GM11168 (cell line): ENCODE results near the gene FUT6.
"Not testable (repeated sequence)": the region's sequence is repeated elsewhere in the genome, so short reads cannot be mapped to it uniquely, and the experiment has no call there.

Experiments
- in situ Hi-C: fragments of 300-500 bp; cut with MboI; formaldehyde crosslinking; loops from one replicate; pipeline ENCODE4 v1.12.0; 2022; ENCODE audit warnings: low sequenced_read_pairs; ENCODE audit not compliant: unreplicated experiment

FUT6 gene

DNA sequence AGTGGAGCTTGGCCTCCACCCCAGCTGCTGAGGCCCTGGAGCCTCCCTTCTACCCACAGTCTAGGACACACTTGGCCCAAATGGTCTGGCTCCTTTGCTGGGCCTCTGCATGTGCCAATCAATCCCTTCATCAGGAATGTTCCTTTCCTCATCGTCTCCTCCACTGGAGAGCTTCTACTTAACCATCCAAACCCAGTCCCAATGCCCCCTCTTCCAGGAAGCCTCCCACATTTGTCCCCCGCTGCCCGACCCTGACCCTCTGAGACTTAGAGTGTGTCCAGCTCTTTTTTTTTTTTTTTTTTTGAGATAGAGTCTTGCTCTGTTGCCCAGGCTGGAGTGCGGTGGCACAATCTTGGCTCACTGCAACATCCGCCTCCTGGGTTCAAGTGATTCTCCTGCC lies 51.1 kb downstream of the FUT6 start:
- in situ Hi-C loops: no loop called here

DNA sequence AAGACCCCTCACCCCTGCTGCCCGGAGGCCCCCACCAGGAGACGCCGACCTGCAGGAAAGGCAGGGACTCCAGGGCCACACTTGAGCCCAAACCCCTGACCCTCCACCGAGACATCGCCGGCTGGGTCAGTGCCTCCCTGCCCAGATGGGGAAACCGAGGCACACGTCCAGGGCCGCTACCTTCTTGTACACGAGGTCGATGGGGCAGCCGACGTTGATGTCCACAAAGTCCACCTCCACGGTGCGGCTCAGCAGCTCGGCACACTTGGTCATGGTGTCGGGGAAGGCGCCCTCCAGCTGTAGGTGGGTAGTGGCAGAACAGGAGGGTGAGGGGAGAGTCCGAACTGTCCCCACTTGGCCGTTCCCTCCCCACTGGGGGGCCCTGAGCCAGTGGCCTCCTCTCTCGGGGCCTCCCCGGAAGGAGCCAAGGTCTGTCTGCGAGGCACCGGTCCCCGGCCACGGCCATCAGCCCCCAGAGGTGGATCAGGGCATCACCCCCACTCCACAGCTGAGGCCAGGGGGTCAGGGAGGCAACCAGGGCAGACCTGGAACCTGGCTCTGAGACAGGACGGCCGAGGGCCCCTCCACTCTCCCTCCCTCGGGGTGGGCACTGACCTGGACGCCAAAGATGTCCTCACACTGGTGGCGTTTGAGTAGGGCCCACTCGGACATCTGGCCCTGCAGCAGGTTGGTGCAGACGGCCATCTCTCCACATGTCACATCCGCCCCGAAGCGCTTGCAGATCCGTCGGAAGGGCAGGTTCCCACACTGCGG lies 51.9 kb downstream of the FUT6 start:
- in situ Hi-C loops: no loop called here

DNA sequence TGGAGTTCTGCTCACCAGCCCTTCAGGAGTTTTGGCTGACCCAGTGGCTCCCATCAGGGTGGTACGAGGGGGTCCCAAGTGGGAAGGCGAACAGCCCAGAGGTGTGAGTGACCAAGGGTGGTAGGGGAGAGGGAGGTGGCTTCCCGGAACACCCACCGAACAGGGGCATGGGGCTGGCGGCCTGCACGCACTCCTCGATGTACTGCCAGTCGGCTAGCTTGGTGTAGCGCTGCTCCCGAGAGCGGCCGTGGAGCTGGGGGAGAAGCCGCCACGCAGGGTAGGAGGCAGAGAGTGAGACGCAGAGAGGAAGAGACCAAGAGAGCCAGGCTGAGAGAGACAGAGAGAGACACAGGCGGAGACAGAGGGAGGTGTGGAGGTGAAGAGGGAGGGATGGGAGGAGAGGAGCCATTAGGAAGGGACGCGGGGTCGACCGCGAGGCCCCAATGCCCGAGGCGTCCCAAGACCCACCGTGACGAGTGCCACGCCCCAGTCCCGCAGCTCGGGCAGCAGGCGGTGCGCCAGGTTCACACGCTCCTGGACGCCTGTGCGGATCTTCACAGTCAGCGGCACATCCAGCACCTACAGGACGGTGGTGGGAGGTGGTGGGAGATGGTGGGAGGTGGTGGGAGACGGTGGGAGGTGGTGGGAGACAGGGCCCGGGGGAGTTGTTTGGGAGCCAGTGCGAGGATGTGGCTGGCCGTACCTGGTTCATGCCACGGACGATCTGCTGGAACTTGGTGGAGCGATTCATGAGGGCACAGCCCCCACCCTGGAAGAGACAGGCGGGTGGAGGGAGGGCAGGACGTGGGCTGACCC lies 52.7 kb downstream of the FUT6 start:
- in situ Hi-C loops: no loop called here

DNA sequence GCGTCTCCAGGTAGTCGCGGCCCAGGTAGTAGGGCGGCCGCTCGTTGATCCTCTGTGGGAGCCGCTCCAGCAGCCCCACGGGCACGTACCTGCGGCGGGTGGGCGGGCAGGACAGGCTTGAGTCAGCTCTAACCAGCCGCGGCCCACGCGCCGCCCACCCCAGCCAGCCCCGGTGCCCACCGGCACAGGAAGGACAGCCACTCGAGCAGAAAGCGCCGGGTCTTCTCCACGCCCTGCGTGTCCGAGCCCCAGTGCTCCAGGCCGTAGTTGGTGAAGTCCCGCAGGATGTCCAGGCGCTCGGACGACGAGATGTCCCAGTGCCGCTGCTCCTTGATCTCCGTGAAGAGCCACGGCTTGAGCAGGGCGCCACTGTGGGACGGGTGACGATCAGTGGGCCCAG lies 54.1 kb downstream of the FUT6 start:
- in situ Hi-C loops: no loop called here

DNA sequence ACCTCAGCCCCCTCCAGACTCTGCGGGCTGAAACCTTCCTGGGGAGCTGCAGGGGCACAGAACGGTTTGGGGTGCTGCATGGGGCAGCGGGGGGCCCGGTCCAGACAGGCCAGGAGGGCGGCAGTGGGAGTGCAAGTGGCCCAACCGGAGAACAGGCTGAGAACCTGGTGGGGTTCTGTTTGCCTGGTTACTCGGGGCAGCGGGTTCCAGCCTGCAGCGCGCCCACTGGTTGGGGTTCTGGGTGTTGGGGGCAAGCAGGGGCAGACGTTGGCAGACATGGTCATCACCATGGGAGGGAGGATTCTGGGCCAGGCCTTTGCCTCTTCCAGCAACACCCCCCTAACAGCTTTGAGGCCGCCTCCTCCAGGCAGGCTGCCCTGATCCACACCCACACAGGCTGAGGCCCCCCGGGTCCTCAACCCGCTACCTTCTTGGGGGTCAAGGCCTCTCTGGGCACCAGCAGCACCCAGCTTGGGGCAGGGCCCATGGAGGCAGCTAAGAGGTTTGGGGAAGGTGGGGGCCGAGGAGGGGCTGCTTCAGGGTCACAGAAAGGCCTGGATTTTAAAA lies 54.8 kb downstream of the FUT6 start, which contains the start of gene PRR22:
PRR22 (minus strand) TSS at position 166 of the 567 bp plus-strand sequence; CDS start at position 80, 86 bp downstream.
- in situ Hi-C loops: no loop called here

DNA sequence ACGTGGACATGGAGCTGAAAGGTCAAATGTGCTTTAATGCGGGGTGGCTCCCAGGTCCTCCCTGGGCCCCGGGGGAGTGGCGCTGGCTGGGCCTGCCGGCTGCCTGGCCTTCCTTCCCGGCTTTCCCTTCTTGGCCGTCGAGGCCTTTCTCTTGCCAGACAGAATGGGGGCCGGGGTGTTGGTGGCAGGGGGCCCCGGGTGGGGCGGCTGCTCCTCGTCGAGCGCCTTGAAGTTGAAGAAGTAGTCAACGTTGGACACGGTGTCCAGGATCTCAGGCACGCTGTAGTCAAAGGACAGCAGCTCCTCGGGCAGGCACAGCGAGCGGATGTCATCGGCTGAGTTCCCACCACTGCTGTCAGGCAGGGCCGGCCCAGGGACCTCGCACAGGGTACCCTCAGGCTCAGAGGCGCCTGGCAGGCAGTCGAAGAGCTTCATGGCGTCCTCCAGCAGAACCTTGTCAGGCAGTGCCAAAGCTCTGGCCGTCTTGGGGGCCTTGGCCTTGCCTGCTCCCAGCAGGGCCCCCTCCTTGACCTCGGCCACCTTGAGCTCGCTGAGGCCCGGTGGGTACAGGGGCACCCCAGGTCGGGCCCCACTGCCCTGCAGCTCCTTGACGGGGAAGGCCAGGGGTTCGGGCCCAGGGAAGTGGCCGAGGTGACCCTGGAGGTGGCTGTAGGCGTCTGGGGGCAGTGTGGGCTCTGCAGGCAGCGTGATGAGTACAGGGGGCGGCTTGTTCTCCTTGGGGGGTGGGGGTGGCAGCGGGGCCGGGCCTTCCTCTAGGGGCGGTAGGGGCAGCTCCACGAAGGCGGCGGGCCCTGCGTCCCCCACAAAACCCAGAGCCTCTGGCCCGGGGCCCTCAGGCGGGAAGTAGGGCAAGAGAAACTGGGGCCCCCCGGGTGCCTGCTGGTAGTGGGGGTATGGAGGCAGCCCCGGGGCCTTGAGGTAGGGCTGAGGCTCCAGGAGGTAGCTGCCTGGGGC lies 56.3 kb downstream of the FUT6 start:
- in situ Hi-C loops: no loop called here

DNA sequence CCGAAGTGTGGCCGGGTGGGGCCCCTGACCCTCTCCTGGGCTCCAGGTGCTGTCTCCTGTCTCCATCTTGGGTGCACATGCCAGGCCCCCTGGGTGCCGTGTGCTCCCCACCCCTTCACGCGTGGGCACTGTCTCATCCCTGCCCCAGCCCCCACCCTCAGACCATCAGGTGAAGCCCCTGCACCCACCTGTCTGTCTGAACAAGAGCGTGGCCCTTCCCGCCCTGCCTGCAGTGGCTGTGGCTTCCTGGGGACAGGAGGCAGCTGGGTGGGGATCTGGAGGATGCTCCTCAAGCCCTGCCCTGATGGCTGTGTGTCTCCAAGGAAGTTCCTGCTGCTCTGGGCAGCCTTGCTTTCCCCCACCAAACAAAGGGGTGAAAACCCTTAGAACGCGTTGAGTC lies 57.2 kb downstream of the FUT6 start:
- in situ Hi-C loops: no loop called here

DNA sequence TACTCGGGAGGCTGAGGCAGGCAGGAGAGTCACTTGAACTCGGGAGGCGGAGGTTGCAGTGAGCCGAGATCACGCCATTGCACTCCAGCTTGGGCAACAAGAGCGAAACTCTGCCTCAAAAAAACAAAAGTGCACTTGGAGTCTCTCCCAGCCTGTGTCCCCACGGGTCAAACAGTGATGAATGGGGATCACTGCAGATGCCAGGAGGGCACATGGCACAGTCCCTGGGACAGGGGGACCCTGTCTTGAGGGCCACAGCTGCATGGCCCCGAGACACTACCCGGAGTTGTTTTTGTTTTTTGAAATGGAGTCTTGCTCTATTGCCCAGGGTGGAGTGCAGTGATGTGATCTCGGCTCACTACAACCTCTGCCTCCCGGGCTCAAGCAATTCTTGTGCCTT lies 58.6 kb downstream of the FUT6 start:
- in situ Hi-C loops: not testable (repeated sequence)
